RKO (cell line): ENCODE data around the gene ZNHIT1.
"Not testable (repeated sequence)": the region's sequence is repeated elsewhere in the genome, so short reads cannot be mapped to it uniquely, and the experiment has no call there.

Source experiments
- DNase-seq: peaks from one replicate; pipeline ENCODE4 v3.0.0-alpha.2; 2016; ENCODE audit warnings: low spot score

Gene ZNHIT1

DNA sequence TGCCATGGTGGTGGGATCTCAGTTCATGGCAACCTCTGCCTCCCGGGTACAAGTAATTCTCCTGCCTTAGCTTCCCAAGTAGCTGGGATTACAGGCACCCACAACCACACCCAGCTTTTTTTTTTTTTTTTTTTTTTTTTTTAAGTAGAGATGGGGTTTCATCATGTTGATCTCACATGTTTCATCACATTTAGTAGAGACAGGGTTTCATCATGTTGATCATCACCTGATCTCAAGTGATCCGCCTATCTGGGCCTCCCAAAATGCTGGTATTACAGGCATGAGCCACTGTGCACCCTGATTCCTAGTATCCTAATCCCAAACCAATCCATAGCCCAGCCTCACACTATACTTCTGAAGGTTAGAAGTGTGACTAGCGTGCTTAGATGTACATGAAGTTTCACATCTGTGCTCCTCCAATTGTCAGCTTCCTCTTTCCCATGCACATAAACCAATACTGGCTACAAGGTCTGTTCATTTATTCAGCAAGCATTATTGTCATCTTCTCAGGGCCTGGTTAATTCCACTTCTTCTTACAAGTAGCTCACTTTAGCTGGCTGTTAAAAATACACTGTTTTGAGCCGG lies 31.0 kb upstream of the ZNHIT1 start:
- no peak for DNase-seq

DNA sequence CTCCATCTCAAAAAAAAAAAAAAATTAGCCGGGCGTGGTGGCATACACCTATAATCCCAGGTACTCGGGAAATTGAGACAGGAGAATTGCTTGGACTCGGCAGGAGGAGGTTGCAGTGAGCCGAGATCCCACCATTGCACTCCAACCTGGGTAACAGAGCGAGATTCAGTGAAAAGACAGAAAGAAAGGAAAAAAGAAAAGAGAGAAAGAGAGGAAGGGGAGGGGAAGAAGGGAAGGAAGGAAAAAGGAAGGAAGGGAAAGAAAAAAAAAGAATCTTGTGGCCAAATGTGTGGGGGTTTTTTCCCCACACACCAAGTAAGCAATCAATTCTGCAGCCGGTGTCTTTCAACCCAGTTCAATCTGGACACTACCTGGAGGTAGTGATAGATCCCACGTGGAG lies 28.9 kb upstream of the ZNHIT1 start:
- DNase-seq, result no peak

DNA sequence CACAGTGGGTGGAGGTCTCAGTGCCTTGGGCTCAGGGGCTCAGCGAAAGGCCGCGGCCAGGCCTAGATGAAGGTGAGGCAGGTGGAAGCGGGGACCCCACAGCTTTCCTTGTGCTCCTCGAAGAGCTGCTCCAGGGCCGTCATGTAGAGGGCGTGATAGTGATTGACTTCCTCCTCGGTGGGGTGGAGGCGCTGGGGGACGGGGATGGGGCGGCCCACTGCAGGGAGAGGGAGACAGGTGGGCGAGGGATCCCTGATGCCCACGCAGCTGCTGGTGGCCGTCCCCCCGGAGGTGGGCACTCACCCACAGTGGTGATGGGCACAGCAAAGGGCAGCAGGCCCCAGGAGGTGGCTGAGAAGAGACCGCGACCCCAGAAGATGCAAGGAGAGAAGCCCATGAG lies 22.1 kb upstream of the ZNHIT1 start:
- no peak for DNase-seq

DNA sequence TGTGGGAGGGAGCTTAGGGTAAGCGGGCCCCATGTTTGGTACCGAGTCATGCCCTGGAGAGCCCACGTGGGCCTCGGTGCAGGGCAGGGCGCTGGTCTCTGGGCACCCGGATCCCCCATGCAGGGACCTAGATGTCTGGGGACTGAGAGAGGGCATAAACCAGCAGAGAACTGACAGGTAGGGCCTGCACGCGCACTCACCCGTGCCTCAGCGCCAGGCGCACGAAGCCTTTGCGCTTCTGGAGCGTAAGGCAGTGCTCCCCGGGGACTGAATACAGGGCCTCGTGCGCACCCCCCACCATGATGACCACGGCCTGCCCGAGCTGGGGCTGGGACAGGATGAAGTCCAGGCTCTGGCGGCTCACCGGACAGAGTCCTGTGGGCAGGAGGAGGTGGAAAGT lies 20.0 kb upstream of the ZNHIT1 start:
- DNase-seq, result no peak

DNA sequence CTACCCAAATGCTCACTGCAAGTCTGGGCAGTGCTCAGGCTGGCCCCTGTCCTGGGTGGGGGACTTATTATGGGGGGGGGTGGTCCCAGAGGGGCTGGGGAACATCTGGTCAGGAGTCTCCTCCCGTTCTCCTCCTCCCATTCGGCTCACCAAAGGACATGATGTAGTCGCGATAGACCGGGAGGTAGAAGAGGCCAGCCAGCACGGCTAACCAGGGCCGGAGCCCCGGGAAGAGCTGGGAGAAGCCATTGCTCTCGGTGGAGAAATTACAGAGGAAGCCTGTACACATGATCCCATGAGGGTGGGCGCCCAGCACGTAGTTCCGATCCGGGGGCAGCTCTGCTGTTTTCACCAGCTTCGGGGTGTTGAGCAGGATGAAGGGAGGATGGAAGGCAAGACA lies 19.5 kb upstream of the ZNHIT1 start:
- DNase-seq, result no peak

DNA sequence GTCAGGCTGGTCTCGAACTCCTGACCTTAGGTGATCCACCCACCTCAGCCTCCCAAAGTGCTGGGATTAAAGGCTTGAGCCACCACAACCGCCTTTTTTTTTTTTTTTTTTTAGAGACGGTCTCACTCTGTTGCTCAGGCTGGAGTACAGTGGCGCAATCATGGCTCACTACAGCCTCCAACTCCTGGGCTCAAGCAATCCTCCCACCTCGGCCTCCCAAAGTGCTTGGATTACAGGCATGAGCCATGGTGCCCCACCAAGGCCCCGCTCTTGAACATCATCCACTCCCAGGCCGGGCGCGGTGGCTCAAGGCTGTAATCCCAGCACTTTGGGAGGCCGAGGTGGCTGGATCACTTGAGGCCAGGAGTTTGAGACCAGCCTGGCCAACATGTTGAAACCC lies 18.4 kb upstream of the ZNHIT1 start:
- DNase-seq, result not testable (repeated sequence)

DNA sequence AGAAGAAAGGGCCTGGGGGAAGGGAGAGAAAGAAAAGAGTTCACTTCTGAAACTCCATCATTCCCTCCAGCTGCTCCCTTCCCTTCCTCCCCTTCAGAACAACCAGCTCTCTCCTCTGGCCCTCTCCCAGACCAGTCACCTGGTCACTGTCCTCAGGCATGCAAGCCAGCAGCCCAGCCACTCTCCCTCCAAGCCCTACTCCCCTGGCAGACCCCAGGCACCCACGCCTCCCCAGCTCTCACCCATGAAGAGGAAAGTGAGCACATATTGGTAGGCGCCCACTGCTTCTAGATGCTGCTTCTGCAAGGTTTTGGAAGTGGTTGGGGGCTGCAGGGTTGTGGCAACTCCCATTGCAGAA lies 17.5 kb upstream of the ZNHIT1 start:
- no peak for DNase-seq

DNA sequence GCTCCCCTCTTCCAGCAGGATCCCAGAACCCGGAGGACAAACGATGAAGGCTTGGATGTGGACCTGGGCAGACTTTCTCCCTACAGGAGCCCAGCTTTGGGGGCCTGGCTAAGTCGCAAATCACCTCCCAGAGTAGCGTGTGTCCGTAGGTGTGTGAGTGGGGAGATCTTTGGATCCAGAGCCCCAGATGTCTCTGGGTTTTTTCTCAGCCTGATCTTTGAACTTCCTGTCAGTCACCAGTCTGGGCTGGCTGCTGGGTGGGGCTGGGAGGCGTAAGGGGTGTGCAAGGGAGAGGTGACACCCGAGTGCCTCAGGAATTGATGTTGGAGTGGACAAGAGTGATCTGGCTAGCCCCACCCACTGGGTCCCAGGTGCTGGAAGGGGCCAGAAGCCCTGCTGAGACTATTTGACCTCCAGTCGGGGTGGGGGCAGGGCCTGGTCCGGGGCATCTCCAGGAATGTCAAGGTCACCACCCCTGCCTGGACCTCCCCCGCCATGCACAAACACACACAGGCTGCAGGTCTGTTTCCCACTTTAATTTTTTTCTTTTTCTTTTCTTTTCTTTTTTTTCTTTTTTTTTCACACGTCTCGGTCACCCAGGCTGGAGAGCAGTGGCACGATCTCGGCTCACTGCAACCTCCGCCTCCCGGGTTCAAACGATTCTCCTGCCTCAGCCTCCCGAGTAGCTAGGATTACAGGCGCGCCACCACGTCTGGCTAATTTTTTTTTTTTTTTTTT lies 16.9 kb upstream of the ZNHIT1 start, which contains the start of gene MOGAT3:
Gene MOGAT3 (minus strand): TSS at position 175 of the 738 bp plus-strand sequence. CDS start 182 bp downstream, outside the sequence.
- DNase-seq, result no peak

DNA sequence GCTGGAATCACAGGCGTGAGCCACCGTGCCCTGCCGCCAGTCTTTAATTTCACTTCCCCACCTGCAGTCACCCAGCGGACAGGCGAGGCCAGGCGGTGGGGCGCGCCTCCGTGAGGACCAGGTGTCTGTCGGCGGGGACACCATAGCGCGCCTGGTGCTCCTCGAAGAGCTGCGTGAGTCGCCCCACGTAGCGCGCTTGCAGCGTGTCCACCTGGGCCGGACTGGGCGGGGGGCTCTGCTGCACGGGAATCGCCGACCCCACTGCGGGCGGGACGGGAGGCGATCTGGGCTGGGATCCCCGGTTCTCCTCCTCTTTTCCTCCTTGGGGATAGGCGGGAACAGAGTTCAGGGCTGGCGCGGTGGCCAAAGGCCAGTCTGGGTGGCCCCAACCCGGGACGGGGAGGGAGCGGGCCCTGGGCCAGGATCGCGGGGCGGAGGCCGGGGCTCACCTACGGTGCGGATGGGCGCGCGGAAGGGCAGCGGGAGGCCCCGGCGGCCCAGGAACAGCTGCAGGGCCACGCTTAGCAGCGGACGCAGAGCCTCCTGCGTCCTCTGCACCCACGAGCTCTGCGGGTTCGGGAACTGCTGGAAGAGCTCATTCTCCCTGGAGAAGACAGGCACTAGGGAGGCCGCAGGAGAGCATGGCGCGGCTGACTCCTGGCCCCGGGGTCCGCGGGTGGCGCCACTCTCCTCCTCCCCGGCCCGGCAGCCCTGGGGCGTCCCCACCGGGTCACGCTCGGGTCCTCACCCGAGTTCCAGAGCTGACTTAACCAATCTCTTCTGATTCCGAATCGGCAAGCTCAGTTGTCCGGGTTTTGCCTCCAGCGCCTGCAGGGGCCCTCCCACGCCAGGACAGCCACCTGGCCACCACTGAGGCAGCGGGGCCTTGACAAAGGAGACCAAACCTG lies 16.0 kb upstream of the ZNHIT1 start:
- no peak for DNase-seq

DNA sequence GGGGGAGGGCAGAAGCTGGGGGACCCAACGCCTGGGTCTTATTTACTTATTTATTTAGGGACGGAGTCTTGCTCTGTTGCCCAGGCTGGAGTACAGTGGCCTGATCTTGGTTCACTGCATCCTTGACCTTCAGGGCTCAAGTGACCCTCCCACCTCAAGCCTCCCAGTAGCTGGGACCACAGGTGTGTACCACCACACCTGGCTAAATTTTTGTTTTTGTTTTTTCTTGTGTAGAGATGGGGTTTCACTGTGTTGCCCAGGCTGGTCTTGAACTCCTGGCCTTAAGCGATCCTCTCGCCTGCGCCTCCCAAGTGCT lies 15.4 kb upstream of the ZNHIT1 start:
- no peak for DNase-seq

DNA sequence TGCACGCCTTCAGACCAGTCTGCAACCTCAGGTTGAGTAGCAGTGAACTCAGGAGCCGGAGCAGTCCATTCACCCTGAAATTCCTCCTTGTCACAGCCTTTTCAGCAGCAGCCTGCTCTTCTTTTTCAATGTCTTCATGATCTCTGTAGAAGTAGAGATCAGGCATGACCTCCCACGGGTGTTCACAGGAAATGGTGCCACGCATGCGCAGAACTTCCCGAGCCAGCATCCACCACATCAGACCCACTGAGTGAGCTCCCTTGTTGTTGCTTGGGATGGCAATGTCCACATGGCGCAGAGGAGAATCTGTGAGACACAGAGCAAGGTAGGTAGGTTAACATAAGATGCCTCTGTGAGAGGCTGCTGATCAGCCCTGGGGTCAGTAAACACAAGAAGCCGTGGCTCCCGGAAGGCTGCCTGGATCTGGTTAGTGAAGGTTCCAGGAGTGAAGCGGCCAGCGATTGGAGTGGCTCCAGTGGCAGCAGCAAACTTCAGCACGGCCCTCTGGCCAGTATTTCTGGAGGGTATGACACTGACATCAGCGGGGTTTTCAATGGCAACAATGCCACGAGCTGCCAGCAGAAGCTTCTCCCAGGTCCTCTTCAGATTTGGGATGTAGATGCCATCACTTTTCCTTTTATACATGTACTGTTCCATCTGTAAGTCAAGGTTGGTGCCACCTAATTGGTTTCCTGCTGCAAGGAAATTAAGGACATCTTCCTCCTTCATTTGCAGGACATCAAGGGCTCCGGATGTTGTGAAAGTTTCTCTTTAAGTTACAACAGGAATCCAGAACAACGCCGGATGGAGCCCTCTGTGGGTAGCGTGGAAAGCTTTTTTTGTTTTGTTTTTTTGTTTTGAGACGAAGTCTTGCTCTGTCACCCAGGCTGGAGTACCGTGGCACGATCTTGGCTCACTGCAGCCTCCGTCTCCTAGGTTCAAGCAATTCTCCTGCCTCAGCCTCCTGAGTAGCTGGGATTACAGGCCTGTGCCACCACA lies 13.9 kb upstream of the ZNHIT1 start:
- DNase-seq, result not testable (repeated sequence)

DNA sequence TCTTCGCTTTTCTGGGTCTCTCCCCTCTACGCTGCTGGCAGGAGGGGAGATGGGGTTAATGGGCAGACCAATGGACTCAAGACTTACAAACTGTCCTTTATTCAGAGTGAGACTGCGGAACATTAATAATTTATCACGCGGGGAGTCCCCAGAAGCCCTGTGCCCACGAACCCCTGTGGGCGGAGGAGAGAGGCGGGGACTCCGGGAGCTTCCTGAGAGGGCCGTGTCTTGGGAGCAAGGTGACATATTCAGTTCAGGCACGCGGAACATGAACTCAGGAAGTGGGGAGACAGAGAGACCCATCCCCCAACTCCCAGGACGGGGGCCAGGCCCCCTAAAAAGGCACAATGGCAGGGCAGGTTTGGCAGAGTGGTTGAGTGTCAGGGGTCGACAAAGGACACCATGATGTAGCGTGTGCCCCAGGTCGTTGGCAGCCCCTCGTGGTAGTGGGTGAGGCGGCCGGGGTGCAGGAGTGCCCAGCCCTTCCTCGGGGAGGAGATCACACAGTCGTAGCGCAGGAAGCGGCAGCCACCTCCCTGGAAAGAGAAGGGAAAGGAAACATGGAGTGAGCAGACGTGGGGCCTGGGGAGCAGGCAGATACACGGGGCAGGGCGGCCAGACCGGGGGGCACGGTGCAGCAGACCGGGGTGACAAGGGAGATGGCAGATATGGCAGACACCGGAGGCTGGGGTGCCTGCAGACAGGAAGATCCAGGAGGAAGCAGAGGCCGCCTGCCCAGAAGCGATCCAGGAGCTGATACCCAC lies 11.9 kb upstream of the ZNHIT1 start:
- DNase-seq, result no peak

DNA sequence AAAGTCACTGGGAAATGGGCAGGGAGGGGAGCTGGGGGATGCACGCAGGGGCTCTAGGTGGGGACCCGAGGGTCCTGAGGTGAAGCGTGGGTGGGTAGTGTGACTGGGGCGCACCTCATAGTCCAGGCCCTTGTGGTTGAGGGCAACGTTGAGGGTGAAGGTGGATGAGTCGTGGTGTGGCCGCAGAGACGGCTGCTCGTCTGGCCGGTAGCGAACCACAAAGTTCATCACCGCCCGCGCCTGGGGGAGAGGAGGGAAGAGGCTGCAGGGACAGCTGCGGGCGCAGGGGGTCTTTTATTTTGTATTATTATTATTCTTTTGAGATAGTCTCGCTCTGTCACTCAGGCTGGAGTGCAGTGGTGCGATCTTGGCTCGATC lies 11.3 kb upstream of the ZNHIT1 start:
- no peak for DNase-seq

DNA sequence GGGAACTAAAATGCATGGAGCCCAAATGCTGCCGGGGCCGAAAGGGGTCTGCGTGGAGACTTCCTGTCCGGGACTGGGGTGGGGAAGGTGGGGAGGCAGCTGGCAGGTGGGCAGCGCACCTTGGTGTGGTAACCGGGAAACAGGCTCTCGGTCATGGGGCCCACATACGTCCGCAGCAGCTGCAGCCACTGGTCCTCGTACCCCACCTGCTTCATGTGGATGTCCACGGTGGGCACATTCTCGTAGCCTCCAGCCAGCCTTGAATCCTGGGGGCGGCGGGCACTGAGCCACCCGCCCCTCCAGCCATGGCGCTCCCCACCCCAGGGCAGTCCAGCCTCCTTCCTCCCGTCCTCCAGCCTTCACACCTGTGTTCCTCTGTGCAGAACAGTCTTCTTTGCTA lies 10.5 kb upstream of the ZNHIT1 start:
- no peak for DNase-seq

DNA sequence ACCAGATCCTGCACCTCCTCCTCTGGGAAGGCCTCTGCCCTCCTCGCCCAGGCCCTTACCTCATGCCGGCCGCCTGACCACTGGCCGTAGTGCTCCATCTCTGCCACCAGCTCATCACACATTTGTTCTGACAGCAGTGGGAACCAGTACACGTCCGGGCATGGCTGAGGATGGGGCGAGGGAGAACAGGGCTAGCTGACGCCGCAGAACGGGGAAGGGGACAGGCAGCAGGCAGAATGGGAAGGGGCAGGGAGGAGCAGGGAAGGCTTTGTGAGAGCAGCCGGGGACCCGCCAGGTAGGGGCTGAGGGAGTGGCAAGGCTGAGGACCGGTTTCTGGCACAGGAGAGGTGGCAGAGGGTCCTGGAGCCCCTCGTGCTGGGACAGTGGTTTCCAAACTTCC lies 9.2 kb upstream of the ZNHIT1 start:
- DNase-seq, result no peak

DNA sequence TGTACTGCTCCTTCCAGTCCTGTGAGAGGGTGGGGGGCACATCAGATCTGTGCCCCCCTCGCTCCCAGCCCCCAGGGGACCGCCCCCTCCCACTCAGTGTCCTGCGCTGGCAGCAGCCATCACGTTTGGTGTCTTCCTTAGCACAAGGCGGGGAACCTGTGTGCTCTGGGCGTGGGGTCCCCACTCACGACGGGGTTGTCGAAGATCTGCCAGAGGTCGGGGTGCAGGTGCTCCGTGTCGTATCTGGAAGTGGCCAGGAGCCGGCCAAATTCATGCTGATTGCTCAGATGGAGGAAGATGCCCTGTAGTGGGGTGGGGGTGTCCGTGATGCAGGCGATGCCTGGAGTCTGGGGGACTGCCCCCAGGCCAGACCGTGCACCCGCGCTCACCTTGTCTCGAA lies 7.8 kb upstream of the ZNHIT1 start:
- DNase-seq, result no peak

DNA sequence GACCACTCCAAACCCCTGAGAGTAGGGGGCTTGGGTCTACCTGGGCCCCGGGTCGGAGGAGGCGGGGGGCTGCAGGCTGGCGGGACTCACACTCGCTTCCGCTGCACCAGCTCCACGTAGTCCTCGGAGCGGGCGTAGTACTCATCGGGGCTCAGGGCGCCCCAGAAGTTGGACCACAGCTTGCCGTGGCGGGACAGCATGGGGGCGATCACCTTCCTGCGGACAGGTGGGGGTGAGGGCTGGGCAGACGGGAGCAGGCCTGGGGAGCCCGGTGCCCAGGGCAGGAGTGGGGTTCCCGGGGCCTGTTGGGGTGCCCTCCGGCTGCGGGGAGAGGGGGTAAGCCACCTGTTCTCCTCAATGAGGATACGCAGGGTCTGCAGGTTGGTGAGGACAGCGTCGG lies 6.5 kb upstream of the ZNHIT1 start:
- DNase-seq, result no peak

DNA sequence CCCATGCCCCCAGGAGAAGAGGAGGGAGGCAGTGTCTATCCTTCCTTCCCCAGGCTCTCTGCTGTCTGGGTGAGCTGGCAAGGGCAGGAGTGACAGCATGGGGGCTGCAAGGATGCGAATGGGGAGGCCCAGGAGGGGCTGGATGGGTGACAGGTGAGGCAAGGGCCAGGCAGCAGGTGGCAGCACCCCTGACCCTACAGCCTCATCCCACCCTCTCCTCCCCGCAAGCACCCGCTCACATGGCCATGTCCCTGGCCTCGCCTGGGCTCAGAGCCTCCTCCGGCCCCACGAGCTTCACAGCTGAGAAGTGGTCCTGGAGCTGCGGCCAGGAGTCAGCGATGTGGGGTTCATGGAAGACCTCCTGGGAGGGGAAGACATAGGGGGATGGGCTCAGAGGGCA lies 6.0 kb upstream of the ZNHIT1 start:
- no peak for DNase-seq

DNA sequence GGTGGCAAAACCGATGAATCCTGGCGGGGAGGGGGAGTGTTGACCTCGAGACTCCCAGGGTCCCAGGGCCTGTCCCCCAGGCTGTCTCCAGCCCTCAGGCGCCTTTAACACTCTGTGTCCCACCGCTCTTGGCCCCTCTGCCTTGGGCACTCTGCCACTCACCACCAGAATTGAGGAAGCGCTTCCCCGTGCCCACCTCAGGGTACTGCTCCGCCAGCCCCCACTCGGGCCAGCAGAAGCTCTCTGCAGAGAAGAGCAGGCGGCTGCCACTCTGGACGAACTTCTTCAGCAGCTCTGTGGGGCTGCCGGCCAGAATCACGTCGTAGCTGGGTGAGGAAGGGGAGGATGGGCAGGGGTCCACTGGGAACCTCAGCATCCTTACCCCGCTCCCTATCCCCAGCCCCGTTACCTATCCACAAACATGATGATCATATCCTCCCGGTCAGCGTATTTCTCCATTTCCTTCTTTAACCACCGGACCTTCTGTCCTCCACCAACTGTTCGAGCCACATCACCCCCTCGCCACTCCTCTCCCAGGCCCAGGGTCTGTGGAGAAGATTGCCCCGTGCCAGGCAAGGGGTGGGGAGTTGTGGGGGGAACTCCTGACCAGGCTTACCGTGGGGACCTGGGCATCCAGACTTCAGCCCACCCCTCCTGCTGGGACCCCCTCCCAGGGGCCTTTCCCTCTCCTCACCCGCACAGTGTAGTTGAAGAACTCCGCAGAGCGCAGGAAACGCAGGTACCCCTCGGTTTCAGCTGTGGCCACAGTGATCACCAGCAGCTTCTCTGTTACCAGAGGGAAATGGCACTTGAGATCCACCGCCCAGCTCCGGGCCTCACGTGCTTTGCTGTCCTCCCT lies 1.7 kb upstream of the ZNHIT1 start:
- peak; percentile 58 for DNase-seq

DNA sequence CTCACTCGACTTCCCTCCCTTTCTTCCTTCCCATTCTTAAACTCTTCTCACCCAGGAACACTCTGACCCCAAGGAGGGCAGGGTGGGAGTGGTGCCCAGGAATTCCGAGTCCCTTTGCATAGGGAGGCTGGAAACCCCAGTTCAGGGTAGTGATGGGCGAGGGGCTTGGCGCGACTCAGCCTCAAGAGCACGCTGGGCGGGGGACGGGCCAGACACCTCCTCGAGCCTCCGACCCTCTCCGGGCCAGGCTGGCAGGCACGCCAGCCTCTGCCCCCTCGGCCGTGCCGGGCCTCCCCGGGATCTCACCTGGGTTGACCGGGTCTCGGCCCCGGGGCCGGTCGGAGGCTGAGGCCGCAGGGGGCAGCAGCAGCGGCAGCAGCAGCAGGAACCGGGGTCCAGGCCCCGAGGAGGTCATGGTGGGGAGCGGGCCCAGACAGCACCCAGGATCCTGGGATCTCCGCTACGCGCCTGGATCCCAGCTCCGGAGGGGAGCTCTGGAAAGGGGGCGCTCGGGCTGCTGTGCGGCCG lies 1.0 kb upstream of the ZNHIT1 start:
- no peak for DNase-seq
